Psoas muscle (tissue), 8 donors: Measurements from ENCODE around the gene BANK1. TPM values are rescaled to one million over a fixed set of nuclear protein-coding genes. Genes with fewer than 3 reads are reported as not detected.

Experiments used
- ATAC-seq, 4 donors: fragments of 200-7000 bp; cut with Tn5 transposase; one replicate each; pipeline ENCODE4 v1.9.1; 2020; ENCODE audit warnings: moderate library complexity in 3 of 4, mild to moderate bottlenecking in 2 of 4
- DNase-seq, 2 donors: peaks; one replicate each; pipeline ENCODE4 v3.0.0-alpha.2; 2020
- H3K27ac ChIP-seq: fragments of 200-600 bp; one replicate; pipeline ENCODE4 v1.8.0; 2022
- H3K27me3 ChIP-seq, 3 donors: fragments of 200-600 bp in 1 of 3; one replicate each; pipeline versions ENCODE4 v1.6.1 to v1.8.0; 2013 to 2022; ENCODE audit warnings: low read length in 2 of 3, mild to moderate bottlenecking in 2 of 3, moderate library complexity in 1 of 3; ENCODE audit not compliant: insufficient read depth in 3 of 3
- H3K36me3 ChIP-seq, 2 donors: fragments of 200-600 bp in 1 of 2; one replicate each; pipeline versions ENCODE4 v1.6.1 to v1.8.0; 2013 to 2022; ENCODE audit warnings: low read depth in 1 of 2, mild to moderate bottlenecking in 1 of 2, moderate library complexity in 1 of 2; ENCODE audit not compliant: insufficient read depth in 1 of 2
- H3K4me1 ChIP-seq: fragments of 200-600 bp; one replicate; pipeline ENCODE4 v1.8.0; 2022
- H3K4me3 ChIP-seq: fragments of 200-600 bp; one replicate; pipeline ENCODE4 v1.8.0; 2022; ENCODE audit warnings: mild to moderate bottlenecking
- H3K9me3 ChIP-seq: fragments of 200-600 bp; one replicate; pipeline ENCODE4 v1.8.0; 2022
- WGBS, 3 donors: extraction: QIAGEN DNeasy Blood & Tissue Kit; methylation state at CpG; one replicate each; pipeline versions ENCODE4 v1.1.6 to v1.1.7; 2013; 5-methylcytosine and 5-hydroxymethylcytosine counted together
- intact Hi-C, 2 donors: fragments of 100-400 bp; cut with DNase I; formaldehyde crosslinking; loops; one replicate each; pipeline versions ENCODE4 v1.11.0 to v1.14.2; 2022
- polyA plus RNA-seq, 3 donors: library from polyadenylated mRNA; stranded (reverse); fragments of 200-250 nt; gene quantifications; one replicate each; pipeline ENCODE4 v1.2.3, GENCODE V29; 2013
- total RNA-seq, 4 donors: library from RNA; stranded (reverse); fragmentation: NEBNext Ultra II Directional in 2 of 4; extraction: Animal tissue kit (Norgen Biotek cat#: 25700) in 2 of 4; gene quantifications; one replicate each; pipeline versions ENCODE4 v1.2.1 to v1.2.4, GENCODE V29; 2021 to 2023
- TF ChIP-seq, protein P1 (sequence below): fragments of 200-600 bp; IDR thresholded peaks from one replicate; pipeline ENCODE4 v1.8.0; 2022; ENCODE audit warnings: antibody characterized with exemption
- donor health status: healthy with polysubstance abuse.
- donor health status: DM: no; HTN: no; CAD: no; lungs with moderate emphysema.
- donor health status: Bipolar disorder and iron deficiency.
- donor health status: healthy.
- donor health status: DM: yes; HTN: yes; CAD: no.
- donor health status: DM: no; HTN: no; CAD: no.
- donor health status: DM: no; HTN: no; CAD: no.
- donor health status: DM: yes; HTN: yes; CAD: no.

Gene BANK1
- total and polyA plus RNA-seq, 7 donors = 0.07 to 0.55 (median 0.17) TPM

DNA sequence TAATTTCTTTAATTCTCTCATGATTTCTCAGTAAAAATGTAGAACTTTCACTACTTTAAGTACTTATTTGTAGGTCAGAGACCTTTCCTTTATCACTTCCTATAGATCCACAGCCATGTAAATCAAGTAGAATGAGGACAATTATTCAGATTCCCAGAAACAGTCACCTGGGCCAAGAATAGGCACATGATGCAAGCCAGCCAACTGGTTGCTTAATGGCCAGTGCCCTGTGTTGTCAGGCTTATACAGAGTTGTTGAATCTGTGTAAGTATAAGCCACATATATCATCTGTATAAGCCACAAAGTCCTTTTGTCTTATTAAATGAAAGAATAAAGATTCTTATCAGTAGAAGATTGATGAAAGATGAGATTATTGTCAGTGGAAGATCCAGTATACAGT lies 5.2 kb downstream of the BANK1 start:
- DNase-seq = no peak
- ATAC-seq = no peak
- Histone ChIP-seq H3K9me3 (peaks cover 2% of the 10 kb centered on the region), H3K27ac (no peak overlapping the region), H3K27me3 (peaks cover 0 to 13% (median 0%) of the 10 kb centered on the region in 3 donors), H3K36me3 (no peaks in the 10 kb centered on the region), H3K4me3 (no peak overlapping the region), H3K4me1 (no peaks in the 10 kb centered on the region)
- intact Hi-C loops = no loop called here
- TF ChIP-seq, protein P1, sequence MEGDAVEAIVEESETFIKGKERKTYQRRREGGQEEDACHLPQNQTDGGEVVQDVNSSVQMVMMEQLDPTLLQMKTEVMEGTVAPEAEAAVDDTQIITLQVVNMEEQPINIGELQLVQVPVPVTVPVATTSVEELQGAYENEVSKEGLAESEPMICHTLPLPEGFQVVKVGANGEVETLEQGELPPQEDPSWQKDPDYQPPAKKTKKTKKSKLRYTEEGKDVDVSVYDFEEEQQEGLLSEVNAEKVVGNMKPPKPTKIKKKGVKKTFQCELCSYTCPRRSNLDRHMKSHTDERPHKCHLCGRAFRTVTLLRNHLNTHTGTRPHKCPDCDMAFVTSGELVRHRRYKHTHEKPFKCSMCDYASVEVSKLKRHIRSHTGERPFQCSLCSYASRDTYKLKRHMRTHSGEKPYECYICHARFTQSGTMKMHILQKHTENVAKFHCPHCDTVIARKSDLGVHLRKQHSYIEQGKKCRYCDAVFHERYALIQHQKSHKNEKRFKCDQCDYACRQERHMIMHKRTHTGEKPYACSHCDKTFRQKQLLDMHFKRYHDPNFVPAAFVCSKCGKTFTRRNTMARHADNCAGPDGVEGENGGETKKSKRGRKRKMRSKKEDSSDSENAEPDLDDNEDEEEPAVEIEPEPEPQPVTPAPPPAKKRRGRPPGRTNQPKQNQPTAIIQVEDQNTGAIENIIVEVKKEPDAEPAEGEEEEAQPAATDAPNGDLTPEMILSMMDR = no peak

DNA sequence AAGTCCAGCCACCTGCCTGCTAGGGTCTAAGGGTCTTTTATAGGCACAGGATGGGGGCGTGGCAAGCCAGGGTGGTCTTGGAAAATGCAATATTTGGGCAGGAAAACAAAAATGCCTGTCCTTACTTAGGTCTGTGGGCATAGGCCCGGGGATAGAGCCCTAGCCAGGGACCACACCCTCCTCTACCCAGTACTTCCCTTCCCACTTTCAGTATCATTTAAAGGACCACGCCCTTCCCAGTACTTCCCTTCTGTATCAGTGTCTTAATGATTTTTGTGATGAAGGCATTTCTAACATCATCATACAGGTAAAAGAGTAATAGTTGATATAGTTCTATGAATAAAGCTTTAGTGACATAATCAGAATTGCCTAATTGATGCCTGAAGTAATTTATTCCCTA lies 11.4 kb downstream of the BANK1 start:
- ATAC-seq (no peak), DNase-seq (no peak)
- 64 to 77% (median 71%) methylated on average over 3 of the region's 3 CpGs for WGBS, 3 donors
- peaks cover 2% of the 10 kb centered on the region for H3K9me3 ChIP-seq
- intact Hi-C loops = no loop called here
- TF ChIP-seq, protein P1 = no peak
- no peak overlapping the region for H3K4me3 ChIP-seq
- H3K4me1 ChIP-seq = no peaks in the 10 kb centered on the region
- H3K36me3 ChIP-seq = no peaks in the 10 kb centered on the region
- H3K27ac ChIP-seq = no peak overlapping the region
- H3K27me3 ChIP-seq = no peaks in the 10 kb centered on the region

DNA sequence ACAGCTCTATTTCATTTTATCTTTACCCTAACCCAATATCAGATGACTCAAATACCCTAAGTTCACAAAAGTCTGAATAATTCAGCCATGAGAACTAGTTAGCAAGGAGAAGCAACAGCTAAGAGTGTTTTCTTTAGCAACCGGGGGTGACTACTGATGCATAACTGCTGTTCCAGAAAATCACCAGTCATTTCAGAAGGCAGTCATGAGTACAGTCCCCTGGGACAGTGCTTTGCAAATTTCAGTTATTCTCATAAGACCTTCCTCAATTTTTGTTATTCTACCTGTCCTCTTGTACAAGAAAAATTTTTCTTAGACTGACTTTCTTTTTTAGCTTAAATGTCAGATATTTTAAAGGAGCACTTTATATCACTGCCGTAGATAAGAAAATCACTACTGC lies 16.4 kb downstream of the BANK1 start:
- WGBS, 3 donors = 55 to 67% (median 63%) methylated on average over 2 of the region's 2 CpGs
- intact Hi-C loops = no loop called here
- Histone ChIP-seq H3K4me3 (no peak overlapping the region), H3K27me3 (no peaks in the 10 kb centered on the region), H3K36me3 (no peaks in the 10 kb centered on the region), H3K27ac (no peak overlapping the region), H3K4me1 (no peaks in the 10 kb centered on the region), H3K9me3 (no peaks in the 10 kb centered on the region)
- TF ChIP-seq, protein P1 = no peak
- no peak for DNase-seq
- ATAC-seq = no peak

DNA sequence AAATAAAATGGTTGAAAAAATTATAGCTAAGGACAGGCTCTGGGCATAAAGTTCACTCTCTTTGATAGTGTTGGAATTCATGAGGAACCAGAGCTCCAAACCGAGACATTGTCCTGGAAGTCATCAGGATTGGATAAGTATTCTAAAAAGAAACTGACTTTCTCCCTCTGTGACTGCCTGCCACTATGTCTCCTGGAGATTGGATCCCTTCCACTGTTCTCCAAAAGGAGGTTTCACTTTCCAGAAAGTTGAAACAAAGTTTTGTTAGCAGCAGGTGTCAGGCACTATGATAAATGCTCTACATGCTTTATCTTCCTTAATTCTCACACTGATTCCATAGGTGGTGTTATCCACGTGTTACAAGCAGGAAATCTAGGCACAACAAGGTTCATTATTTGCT lies 16.8 kb downstream of the BANK1 start:
- intact Hi-C loops = no loop called here
- no peaks in the 10 kb centered on the region for H3K27me3 ChIP-seq
- H3K4me1 ChIP-seq = no peaks in the 10 kb centered on the region
- DNase-seq (no peak), ATAC-seq (no peak)
- 41 to 54% (median 54%) methylated on average over 2 of the region's 2 CpGs for WGBS, 3 donors
- H3K9me3 ChIP-seq = no peaks in the 10 kb centered on the region
- H3K27ac ChIP-seq = no peak overlapping the region
- H3K36me3 ChIP-seq = no peaks in the 10 kb centered on the region
- TF ChIP-seq, protein P1 = no peak
- no peak overlapping the region for H3K4me3 ChIP-seq

DNA sequence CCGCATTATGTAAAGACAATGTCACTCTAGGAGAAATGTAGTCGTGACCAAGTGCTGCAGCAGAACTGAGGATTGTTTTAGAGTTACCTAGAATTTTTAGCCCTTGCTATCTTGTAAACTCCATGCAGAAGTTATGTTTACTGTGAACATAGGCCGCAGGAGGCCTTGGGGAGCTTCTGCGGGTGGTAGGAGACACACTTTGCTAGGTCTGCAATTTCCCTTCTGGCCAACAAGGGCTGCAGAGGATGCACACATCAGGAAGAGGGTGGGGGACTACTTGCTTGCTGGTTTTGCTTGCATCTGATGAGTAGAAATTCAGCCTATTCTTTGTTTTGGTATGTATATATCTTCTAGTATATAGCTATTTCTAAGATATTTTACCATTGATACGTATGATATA lies 23.1 kb downstream of the BANK1 start:
- DNase-seq (no peak), ATAC-seq (no peak)
- no peak overlapping the region for H3K27ac ChIP-seq
- 82 to 88% (median 85%) methylated on average over 5 of the region's 5 CpGs for WGBS, 3 donors
- no peaks in the 10 kb centered on the region for H3K9me3 ChIP-seq
- H3K4me1 ChIP-seq = no peaks in the 10 kb centered on the region
- intact Hi-C loops = no loop called here
- no peak overlapping the region for H3K4me3 ChIP-seq
- H3K36me3 ChIP-seq = no peaks in the 10 kb centered on the region
- H3K27me3 ChIP-seq = peaks cover 0 to 2% (median 0%) of the 10 kb centered on the region in 3 donors
- TF ChIP-seq, protein P1 = no peak
